ENCODE results near the gene IL36B. TPM values are rescaled to one million over a fixed set of nuclear protein-coding genes. Genes with fewer than 3 reads are reported as not detected.

IL36B gene
- polyA plus RNA-seq, 1 donor (not counting 4 experiments of a cell fraction or from before 2014, with no cell fraction given): 0.21 TPM

- Histone ChIP-seq H4K20me1 (ENCODE audit: control insufficient read depth, extremely low read depth, insufficient read depth, low read length) (no peaks in the 10 kb centered on the region), H3K27ac (ENCODE audit: control insufficient read depth, insufficient read depth, low read length) (peak overlapping the region; percentile 68), H3K79me2 (ENCODE audit: control insufficient read depth, insufficient read depth, low read length) (no peaks in the 10 kb centered on the region), H3K9me3 (ENCODE audit: control insufficient read depth, low read depth, low read length) (no peaks in the 10 kb centered on the region), H3K36me3 (ENCODE audit: control insufficient read depth in 2 of 2, extremely low read depth in 1 of 2, insufficient read depth in 2 of 2, low read length in 2 of 2) (no peaks in the 10 kb centered on the region), H3K27me3 (ENCODE audit: control insufficient read depth, extremely low read depth, insufficient read depth, low read length) (no peaks in the 10 kb centered on the region), H3K9ac (ENCODE audit: control insufficient read depth, extremely low read depth, insufficient read depth, low read length) (peak overlapping the region; percentile 3), H3K4me2 (ENCODE audit: control insufficient read depth, extremely low read depth, insufficient read depth, low read depth, low read length) (peak overlapping the region; percentile 45), H3K4me3 (ENCODE audit: control insufficient read depth in 2 of 3, extremely low read depth in 1 of 3, insufficient read depth in 2 of 3, low read depth in 1 of 3, low read length in 3 of 3) (peak overlapping the region in 1 of 3 experiments; percentile 10), H2AFZ (ENCODE audit: control insufficient read depth, low read length) (no peak overlapping the region), H3K9me1 (ENCODE audit: control insufficient read depth, extremely low read depth, insufficient read depth, low read length) (no peaks in the 10 kb centered on the region), H3K4me1 (ENCODE audit: control insufficient read depth, extremely low read depth, insufficient read depth, low read length) (peaks cover 78% of the 10 kb centered on the region)
- TF ChIP-seq CTCF (optimal IDR thresholded peaks at IDR 0.05 in 1 of 3, IDR thresholded peaks at IDR 0.05 in 1 of 3, conservative IDR thresholded peaks at IDR 0.05 in 1 of 3; ENCODE audit: extremely low read depth in 1 of 3, insufficient read depth in 2 of 3, low read length in 3 of 3) (no peak), EZH2 (IDR thresholded peaks at IDR 0.05; ENCODE audit: low read length) (no peak)
- FAIRE-seq (peak; percentile 71), DNase-seq (ENCODE audit: low read depth, low spot score) (no peak)
- dilution Hi-C loops (cut with MboI; ENCODE audit: extremely low pct_ligation_motif_present, low sequenced_read_pairs): no loop called here
Measured at GRCh38 chr2:113073325-113073834, 20.7 kb upstream of the IL36B start.

GRCh38 chr2:113072584-113072983 lies 19.9 kb upstream of the IL36B start:
- DNase-seq (ENCODE audit: low read depth, low spot score): peak; percentile 99
- no peak overlapping the region for H2AFZ ChIP-seq (ENCODE audit: control insufficient read depth, low read length)
- H3K4me3 ChIP-seq (ENCODE audit: control insufficient read depth in 2 of 3, extremely low read depth in 1 of 3, insufficient read depth in 2 of 3, low read depth in 1 of 3, low read length in 3 of 3): no peak overlapping the region
- peak; percentile 100 for FAIRE-seq
- no peaks in the 10 kb centered on the region for H3K9me3 ChIP-seq (ENCODE audit: control insufficient read depth, low read depth, low read length)
- H3K27me3 ChIP-seq (ENCODE audit: control insufficient read depth, extremely low read depth, insufficient read depth, low read length): no peaks in the 10 kb centered on the region
- peak overlapping the region; percentile 68 for H3K27ac ChIP-seq (ENCODE audit: control insufficient read depth, insufficient read depth, low read length)
- no peaks in the 10 kb centered on the region for H4K20me1 ChIP-seq (ENCODE audit: control insufficient read depth, extremely low read depth, insufficient read depth, low read length)
- no peaks in the 10 kb centered on the region for H3K36me3 ChIP-seq (ENCODE audit: control insufficient read depth in 2 of 2, extremely low read depth in 1 of 2, insufficient read depth in 2 of 2, low read length in 2 of 2)
- H3K4me1 ChIP-seq (ENCODE audit: control insufficient read depth, extremely low read depth, insufficient read depth, low read length): peaks cover 78% of the 10 kb centered on the region
- TF ChIP-seq CTCF (optimal IDR thresholded peaks at IDR 0.05 in 1 of 3, IDR thresholded peaks at IDR 0.05 in 1 of 3, conservative IDR thresholded peaks at IDR 0.05 in 1 of 3; ENCODE audit: extremely low read depth in 1 of 3, insufficient read depth in 2 of 3, low read length in 3 of 3) (no peak), EZH2 (IDR thresholded peaks at IDR 0.05; ENCODE audit: low read length) (no peak)
- no peaks in the 10 kb centered on the region for H3K79me2 ChIP-seq (ENCODE audit: control insufficient read depth, insufficient read depth, low read length)
- H3K9ac ChIP-seq (ENCODE audit: control insufficient read depth, extremely low read depth, insufficient read depth, low read length): no peak overlapping the region
- H3K4me2 ChIP-seq (ENCODE audit: control insufficient read depth, extremely low read depth, insufficient read depth, low read depth, low read length): peak overlapping the region; percentile 45
- dilution Hi-C loops (cut with MboI; ENCODE audit: extremely low pct_ligation_motif_present, low sequenced_read_pairs): no loop called here
- no peaks in the 10 kb centered on the region for H3K9me1 ChIP-seq (ENCODE audit: control insufficient read depth, extremely low read depth, insufficient read depth, low read length)
